Heart left ventricle (tissue), 16 donors: ENCODE data around the gene AHDC1. TPM values are rescaled to one million over a fixed set of nuclear protein-coding genes. Genes with fewer than 3 reads are reported as not detected.
A peak's percentile ranks its signal among the peaks of the same experiment; 100 is the strongest.

ENCODE experiments used
- ATAC-seq, 4 donors: fragments of 200-7000 bp; cut with Tn5 transposase; one replicate each; pipeline ENCODE4 v1.9.1; 2020 to 2022; ENCODE audit warnings: moderate library complexity in 4 of 4, mild to moderate bottlenecking in 3 of 4, moderate number of reproducible peaks in 1 of 4
- DNase-seq, 5 donors: peaks; one replicate each; pipeline ENCODE4 v3.0.0-alpha.2; 2020
- H3K27ac ChIP-seq, 12 donors: fragments of 200-600 bp; sonication (generic) in 4 of 12; one replicate each; pipeline versions ENCODE4 v1.5.0 to v1.8.0; 2016 to 2022; ENCODE audit warnings: mild to moderate bottlenecking in 2 of 12
- H3K27me3 ChIP-seq, 9 donors: fragments of 200-600 bp; sonication (generic) in 2 of 9; one replicate each; pipeline versions ENCODE4 v1.5.1 to v1.8.0; 2016 to 2022; ENCODE audit warnings: mild to moderate bottlenecking in 3 of 9
- H3K36me3 ChIP-seq, 9 donors: fragments of 200-600 bp; sonication (generic) in 2 of 9; one replicate each; pipeline versions ENCODE4 v1.5.0 to v1.8.0; 2018 to 2022; ENCODE audit warnings: mild to moderate bottlenecking in 2 of 9
- H3K4me1 ChIP-seq, 12 donors: fragments of 200-600 bp; sonication (generic) in 4 of 12; one replicate each; pipeline versions ENCODE4 v1.5.0 to v1.8.0; 2016 to 2022; ENCODE audit warnings: mild to moderate bottlenecking in 3 of 12
- H3K4me3 ChIP-seq, 12 donors: fragments of 200-600 bp; sonication (generic) in 4 of 12; one replicate each; pipeline versions ENCODE4 v1.5.0 to v1.8.0; 2017 to 2022; ENCODE audit warnings: mild to moderate bottlenecking in 9 of 12, moderate library complexity in 4 of 12
- H3K9me3 ChIP-seq, 12 donors: fragments of 200-600 bp; sonication (generic) in 4 of 12; one replicate each; pipeline versions ENCODE4 v1.5.0 to v1.8.0; 2016 to 2022; ENCODE audit warnings: mild to moderate bottlenecking in 1 of 12
- POLR2A ChIP-seq, 2 donors: fragments of 450-650 bp; IDR thresholded peaks; one replicate each; pipeline ENCODE4 v1.6.1; 2017; ENCODE audit warnings: antibody characterized with exemption in 2 of 2, mild to moderate bottlenecking in 2 of 2, moderate library complexity in 2 of 2
- WGBS, 4 donors: extraction: QIAGEN DNeasy Blood & Tissue Kit in 2 of 4; methylation state at CpG; one replicate each; pipeline versions ENCODE4 v1.1.5 to v1.1.7; 2013 to 2018; 5-methylcytosine and 5-hydroxymethylcytosine counted together
- intact Hi-C, 10 donors: fragments of 100-400 bp; cut with DNase I; formaldehyde crosslinking; loops; one replicate each; pipeline versions ENCODE4 v1.11.1 to v1.14.2; 2022
- polyA plus RNA-seq, 2 donors: library from polyadenylated mRNA; stranded (reverse); fragments of 200-250 nt; gene quantifications; one replicate each; pipeline ENCODE4 v1.2.3, GENCODE V29; 2013
- total RNA-seq, 9 donors: library from RNA; depleted of rRNA in 2 of 9; stranded (reverse); fragments of >200 nt in 2 of 9; fragmentation: NEBNext Ultra II Directional in 3 of 9; extraction: Animal tissue kit (Norgen Biotek cat#: 25700) in 3 of 9; gene quantifications; one replicate each; pipeline versions ENCODE4 v1.1.0 to v1.2.4, GENCODE V29; 2016 to 2023
- TF ChIP-seq, protein P1 (sequence below), 12 donors: fragments of 200-600 bp; sonication (generic) in 4 of 12; IDR thresholded peaks; one replicate each; pipeline versions ENCODE4 v1.5.0 to v1.8.0; 2018 to 2022; ENCODE audit warnings: antibody characterized with exemption in 12 of 12, mild to moderate bottlenecking in 5 of 12
- donor health status: ischemic (EF 13 %, LVEDD 7.1; RV severe dilation, severe dysfunction).
- donor health status: healthy with polysubstance abuse.
- donor health status: DM: no; HTN: yes; CAD: no.
- donor health status: DM: no; HTN: no; CAD: no.
- donor health status: ischemic (EF 25% LVEDD 6.9; RV normal size, moderate dysfunction).
- donor health status: ischemic (EF 25% LVEDD 5.7; RV mildly dilated, moderate dysfunction).
- donor health status: healthy.
- donor health status: DM: yes; HTN: yes; CAD: no.
- donor health status: ischemic (EF 35%, LVEDD 5.7; RV mildly dilated, moderate dysfunction).
- donor health status: nonischemic (EF 11% LVEDD 7.7; RV severe dilation, severe dysfunction).
- donor health status: DM: yes; HTN: yes; CAD: no.
- donor health status: PGD.
- donor health status: ischemic (EF 29% LVEDD 5.4; RV normal size, mild dysfunction).
- donor health status: nonischemic (EF 23%, LVEDD 6.1; RV moderate dilation, normal function).

The AHDC1 gene
- total and polyA plus RNA-seq, 11 donors, result 25.8 to 50.2 (median 42.1) TPM

- Histone ChIP-seq H3K27ac (peak overlapping the region; percentile 22 to 99 (median 94)), H3K4me3 (peak overlapping the region in 1 of 12 donors; percentile 17), H3K36me3 (no peaks in the 10 kb centered on the region), H3K27me3 (peaks cover 0 to 9% (median 0%) of the 10 kb centered on the region in 9 donors), H3K9me3 (no peaks in the 10 kb centered on the region), H3K4me1 (peaks cover 45 to 100% (median 94%) of the 10 kb centered on the region in 12 donors)
- intact Hi-C loops, result no loop called here
- no peak for TF ChIP-seq POLR2A (IDR thresholded peaks at IDR 0.05)
- TF ChIP-seq, protein P1, sequence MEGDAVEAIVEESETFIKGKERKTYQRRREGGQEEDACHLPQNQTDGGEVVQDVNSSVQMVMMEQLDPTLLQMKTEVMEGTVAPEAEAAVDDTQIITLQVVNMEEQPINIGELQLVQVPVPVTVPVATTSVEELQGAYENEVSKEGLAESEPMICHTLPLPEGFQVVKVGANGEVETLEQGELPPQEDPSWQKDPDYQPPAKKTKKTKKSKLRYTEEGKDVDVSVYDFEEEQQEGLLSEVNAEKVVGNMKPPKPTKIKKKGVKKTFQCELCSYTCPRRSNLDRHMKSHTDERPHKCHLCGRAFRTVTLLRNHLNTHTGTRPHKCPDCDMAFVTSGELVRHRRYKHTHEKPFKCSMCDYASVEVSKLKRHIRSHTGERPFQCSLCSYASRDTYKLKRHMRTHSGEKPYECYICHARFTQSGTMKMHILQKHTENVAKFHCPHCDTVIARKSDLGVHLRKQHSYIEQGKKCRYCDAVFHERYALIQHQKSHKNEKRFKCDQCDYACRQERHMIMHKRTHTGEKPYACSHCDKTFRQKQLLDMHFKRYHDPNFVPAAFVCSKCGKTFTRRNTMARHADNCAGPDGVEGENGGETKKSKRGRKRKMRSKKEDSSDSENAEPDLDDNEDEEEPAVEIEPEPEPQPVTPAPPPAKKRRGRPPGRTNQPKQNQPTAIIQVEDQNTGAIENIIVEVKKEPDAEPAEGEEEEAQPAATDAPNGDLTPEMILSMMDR (IDR thresholded peaks at IDR 0.05), result no peak
- ATAC-seq (no peak), DNase-seq (peak in 3 of 5 donors; percentile 34 to 66 (median 57))
- 37 to 47% (median 45%) methylated on average over 12 to 14 of the region's 14 CpGs for WGBS, 4 donors
These were observed 31.1 kb downstream of the AHDC1 start for GRCh38 chr1:27572679-27573426.

GRCh38 chr1:27572019-27572678 lies 31.8 kb downstream of the AHDC1 start:
- Histone ChIP-seq H3K27ac (peak overlapping the region; percentile 51 to 99 (median 94)), H3K4me3 (peak overlapping the region in 2 of 12 donors; percentile 10 to 17), H3K9me3 (no peaks in the 10 kb centered on the region), H3K27me3 (peaks cover 0 to 9% (median 0%) of the 10 kb centered on the region in 9 donors), H3K4me1 (peaks cover 43 to 100% (median 94%) of the 10 kb centered on the region in 12 donors), H3K36me3 (no peaks in the 10 kb centered on the region)
- ATAC-seq, result no peak
- intact Hi-C loops, result no loop called here
- no peak for TF ChIP-seq POLR2A (IDR thresholded peaks at IDR 0.05)
- TF ChIP-seq, protein P1 (IDR thresholded peaks at IDR 0.05), result no peak
- 7 to 21% (median 16%) methylated on average over 8 to 9 of the region's 9 CpGs for WGBS, 4 donors
- DNase-seq, result no peak

- intact Hi-C loops, result no loop called here
- Histone ChIP-seq H3K27ac (peak overlapping the region; percentile 51 to 99 (median 94)), H3K4me1 (peaks cover 40 to 100% (median 94%) of the 10 kb centered on the region in 12 donors), H3K4me3 (peak overlapping the region in 2 of 12 donors; percentile 4 to 21), H3K36me3 (no peaks in the 10 kb centered on the region), H3K9me3 (no peaks in the 10 kb centered on the region), H3K27me3 (peaks cover 0 to 8% (median 0%) of the 10 kb centered on the region in 9 donors)
- TF ChIP-seq, protein P1 (IDR thresholded peaks at IDR 0.05), result no peak
- no peak for TF ChIP-seq POLR2A (IDR thresholded peaks at IDR 0.05)
- ATAC-seq, result no peak
- WGBS, 4 donors, result 12 to 18% (median 16%) methylated on average over 6 to 18 of the region's 18 CpGs
- peak in 2 of 5 donors; percentile 41 to 55 for DNase-seq
These were observed 32.4 kb downstream of the AHDC1 start for GRCh38 chr1:27571439-27572018.

DNA sequence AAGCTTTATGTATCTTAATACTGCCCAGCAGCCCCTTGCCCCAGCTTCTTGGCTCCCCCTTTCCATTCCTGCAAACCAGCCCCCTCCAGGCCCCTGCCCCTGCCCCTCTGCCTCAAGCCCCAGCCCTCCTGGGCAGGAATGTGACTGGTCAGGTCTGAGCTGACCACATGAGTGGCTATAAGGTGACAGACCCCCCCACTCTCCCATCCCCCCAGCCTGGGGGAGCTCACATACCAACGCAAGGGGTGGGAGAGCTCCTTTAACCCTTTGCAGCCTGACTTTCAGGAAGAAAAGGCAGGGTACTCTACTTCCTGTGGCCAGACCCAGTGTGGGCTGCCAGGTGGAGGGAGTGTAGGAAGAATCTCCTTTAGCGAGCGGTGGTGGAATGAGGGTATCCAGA lies 33.2 kb downstream of the AHDC1 start:
- no peak for DNase-seq
- ATAC-seq, result no peak
- Histone ChIP-seq H3K27me3 (peaks cover 0 to under 1% (median 0%) of the 10 kb centered on the region in 9 donors), H3K9me3 (no peaks in the 10 kb centered on the region), H3K36me3 (no peaks in the 10 kb centered on the region), H3K27ac (peak overlapping the region; percentile 51 to 99 (median 94)), H3K4me1 (peaks cover 40 to 100% (median 93%) of the 10 kb centered on the region in 12 donors), H3K4me3 (no peak overlapping the region)
- intact Hi-C loops, result no loop called here
- WGBS, 4 donors, result 47 to 64% (median 53%) methylated on average over 3 of the region's 3 CpGs
- TF ChIP-seq, protein P1 (IDR thresholded peaks at IDR 0.05), result no peak
- TF ChIP-seq POLR2A (IDR thresholded peaks at IDR 0.05), result no peak
